OCI-LY7 (cell line): ENCODE measurements around the gene GJC2. TPM values are rescaled to one million over a fixed set of nuclear protein-coding genes. Genes with fewer than 3 reads are reported as not detected.

Experiments used
- BruUV-seq: library from RNA; stranded (reverse); fragments of 400-500 nt; replicated peaks from 2 replicates; lab custom pipeline; 2021; lab: Mats Ljungman, UMichigan
- CTCF ChIA-PET: fragments of 300-600 bp; sonication (Branson Sonifier 250); formaldehyde crosslinking; loops from one replicate; lab custom pipeline; 2022; ENCODE audit warnings: antibody characterized with exemption; ENCODE audit not compliant: unreplicated experiment; lab: Charles Lee
- POLR2A ChIA-PET: fragments of 300-600 bp; sonication (Branson Sonifier 250); formaldehyde crosslinking; loops from one replicate; lab custom pipeline; 2022; ENCODE audit warnings: antibody characterized with exemption; lab: Charles Lee
- DNase-seq: peaks from one replicate; pipeline ENCODE4 v3.0.0-alpha.2; 2015; ENCODE audit warnings: low spot score
- H2AFZ ChIP-seq: fragments of 200-600 bp; sonication (generic), shearing (Covaris generic); 2 replicates; pipeline ENCODE4 v1.6.1; 2014; ENCODE audit warnings: mild to moderate bottlenecking, antibody characterized with exemption, low read length, moderate library complexity
- H3K27ac ChIP-seq: fragments of 200-600 bp; sonication (generic); 2 replicates; pipeline ENCODE4 v1.5.1; 2014; ENCODE audit warnings: mixed run types, low read depth, mild to moderate bottlenecking, moderate library complexity, low read length, inconsistent platforms; ENCODE audit not compliant: poor library complexity, severe bottlenecking
- H3K36me3 ChIP-seq: fragments of 200-600 bp; sonication (generic); 2 replicates; pipeline ENCODE4 v1.6.1; 2014; ENCODE audit warnings: mild to moderate bottlenecking, antibody characterized with exemption, low read length, moderate library complexity, mixed read lengths; ENCODE audit not compliant: insufficient read depth
- H3K4me1 ChIP-seq: fragments of 200-600 bp; sonication (generic); 2 replicates; pipeline ENCODE4 v1.5.1; 2014; ENCODE audit warnings: mild to moderate bottlenecking, low read length; ENCODE audit not compliant: insufficient read depth, poor library complexity, severe bottlenecking
- H3K4me2 ChIP-seq: fragments of 200-600 bp; sonication (generic); 2 replicates; pipeline ENCODE4 v1.6.1; 2014; ENCODE audit warnings: mild to moderate bottlenecking, low read length
- H3K4me3 ChIP-seq: fragments of 200-600 bp; sonication (generic); 2 replicates; pipeline ENCODE4 v1.5.1; 2014; ENCODE audit warnings: mild to moderate bottlenecking, low read depth, low read length; ENCODE audit not compliant: poor library complexity, severe bottlenecking
- H3K79me2 ChIP-seq: fragments of 200-600 bp; sonication (generic); 2 replicates; pipeline ENCODE4 v1.6.1; 2016; ENCODE audit warnings: low read depth, mild to moderate bottlenecking, low read length, moderate library complexity, mixed read lengths; ENCODE audit not compliant: insufficient read depth
- H3K9me2 ChIP-seq: fragments of 200-600 bp; sonication (generic); 2 replicates; pipeline ENCODE4 v1.6.1; 2016; ENCODE audit warnings: mild to moderate bottlenecking, low read length, mixed read lengths; ENCODE audit not compliant: insufficient read depth
- H3K9me3 ChIP-seq: fragments of 200-600 bp; sonication (generic); 2 replicates; pipeline ENCODE4 v1.6.1; 2014; ENCODE audit warnings: mild to moderate bottlenecking, mixed run types, low read length, mixed read lengths
- H4K20me1 ChIP-seq: fragments of 200-600 bp; sonication (generic); 2 replicates; pipeline ENCODE4 v1.6.1; 2014; ENCODE audit warnings: mild to moderate bottlenecking, antibody characterized with exemption, low read length, moderate library complexity, mixed read lengths; ENCODE audit not compliant: insufficient read depth
- CTCF ChIP-seq: fragments of 200-600 bp; sonication (generic); conservative IDR thresholded peaks from 2 replicates; pipeline ENCODE4 v1.5.1; 2014; ENCODE audit warnings: mild to moderate bottlenecking, antibody characterized with exemption, low read length, moderate library complexity, mixed read lengths
- EZH2phosphoT487 ChIP-seq: fragments of 200-600 bp; sonication (generic); IDR thresholded peaks from 2 replicates; pipeline ENCODE4 v1.6.1; 2018; ENCODE audit warnings: low read depth, borderline replicate concordance, mild to moderate bottlenecking, mixed run types, antibody characterized with exemption, low read length, moderate library complexity, mixed read lengths
- intact Hi-C: fragments of 100-400 bp; cut with micrococcal nuclease; formaldehyde crosslinking; loops from one replicate; pipeline ENCODE4 v1.10.0; 2022; ENCODE audit not compliant: unreplicated experiment
- total RNA-seq, 2 experiments: library from RNA; depleted of rRNA in 1 of 2; stranded (reverse); fragments of >200 nt in 1 of 2; shearing (Covaris generic) in 1 of 2; gene quantifications; 2 replicates each; pipeline ENCODE4 v1.2.3, GENCODE V29; 2014 to 2022

The GJC2 gene
- total RNA-seq, 2 experiments from 2014 or later = 0.22 to 0.80 TPM

- CTCF ChIA-PET = interaction anchor here (0.6 kb wide), 1 partner anchor 29 kb away, joined by 3 read pairs; no protein-coding TSS in a partner anchor
- peak; percentile 41 for DNase-seq
- H4K20me1 ChIP-seq = no peaks in the 10 kb centered on the region
- BruUV-seq = no TSS peak
- H3K4me1 ChIP-seq = no peaks in the 10 kb centered on the region
- no peak overlapping the region for H3K4me2 ChIP-seq
- no peak overlapping the region for H3K27ac ChIP-seq
- intact Hi-C loops = no loop called here
- H3K79me2 ChIP-seq = no peaks in the 10 kb centered on the region
- POLR2A ChIA-PET = interaction anchor here (0.7 kb wide), 3 partner anchors 38 to 1985 kb away, joined by 3 to 5 read pairs (median 3); no protein-coding TSS in a partner anchor
- H3K9me3 ChIP-seq = no peaks in the 10 kb centered on the region
- no peaks in the 10 kb centered on the region for H3K9me2 ChIP-seq
- H3K36me3 ChIP-seq = peaks cover 2% of the 10 kb centered on the region; the same call in 1 of the 2 replicates
- no peak overlapping the region for H2AFZ ChIP-seq
- TF ChIP-seq EZH2phosphoT487 (no peak), CTCF (peak; percentile 73)
- H3K4me3 ChIP-seq = no peak overlapping the region
These were observed 30.7 kb downstream of the GJC2 start for GRCh38 chr1:228180271-228180958.

- POLR2A ChIA-PET = interaction anchor here (0.7 to 1.1 kb wide), 2 partner anchors 224 to 1986 kb away, joined by 3 to 4 read pairs; no protein-coding TSS in a partner anchor
- no peaks in the 10 kb centered on the region for H3K4me1 ChIP-seq
- H2AFZ ChIP-seq = no peak overlapping the region
- intact Hi-C loops = no loop called here
- no peaks in the 10 kb centered on the region for H3K79me2 ChIP-seq
- H3K4me3 ChIP-seq = no peak overlapping the region
- BruUV-seq = no TSS peak
- H3K27ac ChIP-seq = no peak overlapping the region
- H3K36me3 ChIP-seq = no peaks in the 10 kb centered on the region
- CTCF ChIA-PET = no interaction called here
- H3K9me3 ChIP-seq = no peaks in the 10 kb centered on the region
- DNase-seq = no peak
- no peaks in the 10 kb centered on the region for H3K9me2 ChIP-seq
- no peak overlapping the region for H3K4me2 ChIP-seq
- H4K20me1 ChIP-seq = no peaks in the 10 kb centered on the region
- no peak for TF ChIP-seq CTCF
- TF ChIP-seq EZH2phosphoT487 = no peak
These were observed 31.4 kb downstream of the GJC2 start for GRCh38 chr1:228180959-228181644.
